IgD-negative memory B cell (primary cell): ENCODE results near the gene DNAL1. TPM values are rescaled to one million over a fixed set of nuclear protein-coding genes. Genes with fewer than 3 reads are reported as not detected.
"Not testable (repeated sequence)": the region's sequence is repeated elsewhere in the genome, so short reads cannot be mapped to it uniquely, and the experiment has no call there.

Source experiments
- H3K27ac Mint-ChIP-seq, 3 donors: one replicate each; pipeline ENCODE4 v1.8.0; 2020 to 2022; ENCODE audit warnings: mild to moderate bottlenecking in 3 of 3, mixed read lengths in 3 of 3, moderate library complexity in 1 of 3
- H3K27me3 Mint-ChIP-seq: one replicate; pipeline ENCODE4 v1.8.0; 2021; ENCODE audit warnings: mixed read lengths
- H3K36me3 Mint-ChIP-seq: one replicate; pipeline ENCODE4 v1.8.0; 2020; ENCODE audit warnings: mild to moderate bottlenecking, mixed read lengths
- H3K4me1 Mint-ChIP-seq, 3 donors: one replicate each; pipeline ENCODE4 v1.8.0; 2020 to 2022; ENCODE audit warnings: mixed read lengths in 3 of 3, mild to moderate bottlenecking in 1 of 3
- H3K4me3 Mint-ChIP-seq, 4 donors: one replicate each; pipeline ENCODE4 v1.8.0; 2020 to 2022; ENCODE audit warnings: mild to moderate bottlenecking in 4 of 4, mixed read lengths in 4 of 4, moderate library complexity in 3 of 4
- H3K9me3 Mint-ChIP-seq, 3 donors: one replicate each; pipeline ENCODE4 v1.8.0; 2020 to 2021; ENCODE audit warnings: mixed read lengths in 3 of 3, mild to moderate bottlenecking in 1 of 3
- polyA plus RNA-seq: library from polyadenylated mRNA; unstranded; fragments of 300-500 nt; fragmentation: Illumina TruSeq; gene quantifications from one replicate; pipeline ENCODE4 v1.2.3, GENCODE V29; 2021

Gene DNAL1
- polyA plus RNA-seq, 1 donor from 2014 or later = 3.9 TPM

- H3K27me3 Mint-ChIP-seq = no peaks in the 10 kb centered on the region
- no peak overlapping the region for H3K27ac Mint-ChIP-seq
- peaks cover 0 to 1% (median 0%) of the 10 kb centered on the region in 3 donors for H3K4me1 Mint-ChIP-seq
- peaks cover 8% of the 10 kb centered on the region for H3K36me3 Mint-ChIP-seq
- no peak overlapping the region for H3K4me3 Mint-ChIP-seq
- no peaks in the 10 kb centered on the region for H3K9me3 Mint-ChIP-seq
Measured at GRCh38 chr14:73665130-73665529, 20.3 kb downstream of the DNAL1 start.

GRCh38 chr14:73666583-73666982 lies 21.8 kb downstream of the DNAL1 start:
- Mint-ChIP-seq H3K27ac (no peak overlapping the region), H3K4me1 (peaks cover 0 to 1% (median 0%) of the 10 kb centered on the region in 3 donors), H3K4me3 (no peak overlapping the region), H3K9me3 (no peaks in the 10 kb centered on the region), H3K36me3 (peaks cover 8% of the 10 kb centered on the region), H3K27me3 (no peaks in the 10 kb centered on the region)

- no peaks in the 10 kb centered on the region for H3K27me3 Mint-ChIP-seq
- no peak overlapping the region for H3K4me3 Mint-ChIP-seq
- H3K9me3 Mint-ChIP-seq = no peaks in the 10 kb centered on the region
- peaks cover 4% of the 10 kb centered on the region for H3K36me3 Mint-ChIP-seq
- H3K4me1 Mint-ChIP-seq = peaks cover 0 to 1% (median 0%) of the 10 kb centered on the region in 3 donors
- no peak overlapping the region for H3K27ac Mint-ChIP-seq
Measured at GRCh38 chr14:73667854-73668253, 23.1 kb downstream of the DNAL1 start.

GRCh38 chr14:73674986-73675385 lies 30.2 kb downstream of the DNAL1 start:
- H3K36me3 Mint-ChIP-seq = no peaks in the 10 kb centered on the region
- peaks cover 0 to 2% (median 0%) of the 10 kb centered on the region in 3 donors for H3K4me1 Mint-ChIP-seq
- no peaks in the 10 kb centered on the region for H3K9me3 Mint-ChIP-seq
- no peak overlapping the region for H3K4me3 Mint-ChIP-seq
- no peaks in the 10 kb centered on the region for H3K27me3 Mint-ChIP-seq
- H3K27ac Mint-ChIP-seq = no peak overlapping the region

GRCh38 chr14:73678698-73679097 lies 33.9 kb downstream of the DNAL1 start:
- H3K36me3 Mint-ChIP-seq = no peaks in the 10 kb centered on the region
- no peak overlapping the region for H3K27ac Mint-ChIP-seq
- H3K4me3 Mint-ChIP-seq = no peak overlapping the region
- H3K9me3 Mint-ChIP-seq = no peaks in the 10 kb centered on the region
- H3K4me1 Mint-ChIP-seq = peaks cover 0 to 2% (median 0%) of the 10 kb centered on the region in 3 donors
- no peaks in the 10 kb centered on the region for H3K27me3 Mint-ChIP-seq

GRCh38 chr14:73680821-73681220 lies 36.0 kb downstream of the DNAL1 start:
- Mint-ChIP-seq H3K9me3 (peaks cover 0 to 4% (median 0%) of the 10 kb centered on the region in 3 donors), H3K4me3 (no peak overlapping the region), H3K4me1 (peaks cover 0 to 2% (median 0%) of the 10 kb centered on the region in 3 donors), H3K27ac (no peak overlapping the region), H3K36me3 (peaks cover 2% of the 10 kb centered on the region), H3K27me3 (no peaks in the 10 kb centered on the region)

GRCh38 chr14:73684627-73685026 lies 39.8 kb downstream of the DNAL1 start:
- H3K4me3 Mint-ChIP-seq = no peak overlapping the region
- no peaks in the 10 kb centered on the region for H3K27me3 Mint-ChIP-seq
- peaks cover 0 to 4% (median 0%) of the 10 kb centered on the region in 3 donors for H3K9me3 Mint-ChIP-seq
- H3K27ac Mint-ChIP-seq = no peak overlapping the region
- peaks cover 6% of the 10 kb centered on the region for H3K36me3 Mint-ChIP-seq
- H3K4me1 Mint-ChIP-seq = no peaks in the 10 kb centered on the region

- H3K27me3 Mint-ChIP-seq = no peaks in the 10 kb centered on the region
- H3K27ac Mint-ChIP-seq = no peak overlapping the region
- no peaks in the 10 kb centered on the region for H3K4me1 Mint-ChIP-seq
- peaks cover 0 to 4% (median 0%) of the 10 kb centered on the region in 3 donors for H3K9me3 Mint-ChIP-seq
- H3K4me3 Mint-ChIP-seq = no peak overlapping the region
- peaks cover 6% of the 10 kb centered on the region for H3K36me3 Mint-ChIP-seq
Measured at GRCh38 chr14:73685328-73685727, 40.5 kb downstream of the DNAL1 start.

GRCh38 chr14:73686901-73687300 lies 42.1 kb downstream of the DNAL1 start:
- Mint-ChIP-seq H3K27me3 (no peaks in the 10 kb centered on the region), H3K4me3 (no peak overlapping the region), H3K9me3 (peaks cover 0 to 4% (median 0%) of the 10 kb centered on the region in 3 donors), H3K27ac (no peak overlapping the region), H3K4me1 (no peaks in the 10 kb centered on the region), H3K36me3 (peaks cover 6% of the 10 kb centered on the region)

- H3K36me3 Mint-ChIP-seq = peaks cover 20% of the 10 kb centered on the region
- no peaks in the 10 kb centered on the region for H3K9me3 Mint-ChIP-seq
- H3K27me3 Mint-ChIP-seq = no peaks in the 10 kb centered on the region
- H3K27ac Mint-ChIP-seq = no peak overlapping the region
- peaks cover 0 to 7% (median 6%) of the 10 kb centered on the region in 3 donors for H3K4me1 Mint-ChIP-seq
- H3K4me3 Mint-ChIP-seq = no peak overlapping the region
Measured at GRCh38 chr14:73694083-73694482, 49.3 kb downstream of the DNAL1 start.

- no peaks in the 10 kb centered on the region for H3K27me3 Mint-ChIP-seq
- no peaks in the 10 kb centered on the region for H3K9me3 Mint-ChIP-seq
- H3K4me3 Mint-ChIP-seq = no peak overlapping the region
- H3K27ac Mint-ChIP-seq = no peak overlapping the region
- peaks cover 17% of the 10 kb centered on the region for H3K36me3 Mint-ChIP-seq
- H3K4me1 Mint-ChIP-seq = peaks cover 0 to 7% (median 6%) of the 10 kb centered on the region in 3 donors
Measured at GRCh38 chr14:73695082-73695481, 50.3 kb downstream of the DNAL1 start.

- Mint-ChIP-seq H3K4me3 (peak overlapping the region in 2 of 4 donors; percentile 9 to 52), H3K4me1 (peaks cover 0 to 7% (median 6%) of the 10 kb centered on the region in 3 donors), H3K27ac (no peak overlapping the region), H3K27me3 (no peaks in the 10 kb centered on the region), H3K36me3 (peaks cover 17% of the 10 kb centered on the region), H3K9me3 (no peaks in the 10 kb centered on the region)
Measured at GRCh38 chr14:73695997-73696396, 51.2 kb downstream of the DNAL1 start.

- no peaks in the 10 kb centered on the region for H3K27me3 Mint-ChIP-seq
- no peaks in the 10 kb centered on the region for H3K9me3 Mint-ChIP-seq
- H3K36me3 Mint-ChIP-seq = peaks cover 17% of the 10 kb centered on the region
- no peak overlapping the region for H3K27ac Mint-ChIP-seq
- peaks cover 0 to 7% (median 6%) of the 10 kb centered on the region in 3 donors for H3K4me1 Mint-ChIP-seq
- peak overlapping the region in 1 of 4 donors; percentile 9 for H3K4me3 Mint-ChIP-seq
Measured at GRCh38 chr14:73696466-73697400, 51.9 kb downstream of the DNAL1 start.

GRCh38 chr14:73700325-73700724 lies 55.5 kb downstream of the DNAL1 start:
- Mint-ChIP-seq H3K36me3 (peaks cover 4% of the 10 kb centered on the region), H3K27me3 (no peaks in the 10 kb centered on the region), H3K9me3 (no peaks in the 10 kb centered on the region), H3K4me3 (no peak overlapping the region), H3K4me1 (peaks cover 0 to 7% (median 6%) of the 10 kb centered on the region in 3 donors), H3K27ac (no peak overlapping the region)

- H3K4me1 Mint-ChIP-seq = peaks cover 11 to 15% (median 12%) of the 10 kb centered on the region in 3 donors
- not testable (repeated sequence) for H3K9me3 Mint-ChIP-seq, H3K4me3 Mint-ChIP-seq, H3K27me3 Mint-ChIP-seq, H3K27ac Mint-ChIP-seq, H3K36me3 Mint-ChIP-seq
Measured at GRCh38 chr14:73708076-73708475, 63.3 kb downstream of the DNAL1 start.
